Thoracic aorta (tissue), 2 donors: ENCODE measurements around the gene BABAM2. TPM values are rescaled to one million over a fixed set of nuclear protein-coding genes. Genes with fewer than 3 reads are reported as not detected.
A peak's percentile ranks its signal among the peaks of the same experiment; 100 is the strongest.

Experiments
- ATAC-seq: fragments of 150-250 bp; one replicate; pipeline ENCODE4 v1.8.0; 2017; ENCODE audit warnings: low read depth; ENCODE audit not compliant: insufficient number of reproducible peaks, low FRiP score
- DNase-seq: peaks from one replicate; pipeline ENCODE4 v3.0.0-alpha.2; 2020; ENCODE audit warnings: low spot score
- H3K27ac ChIP-seq, 2 donors: fragments of 200-600 bp; sonication (generic); 1 replicate in 1 of 2; 2 replicates in 1 of 2; pipeline ENCODE4 v1.5.1; 2016; ENCODE audit warnings: mild to moderate bottlenecking in 2 of 2, moderate library complexity in 2 of 2
- H3K27me3 ChIP-seq: fragments of 200-600 bp; sonication (generic); replicated peaks from 2 replicates; pipeline ENCODE4 v1.6.0; 2016; ENCODE audit warnings: mild to moderate bottlenecking; ENCODE audit not compliant: insufficient read depth
- H3K36me3 ChIP-seq: fragments of 200-600 bp; sonication (generic); one replicate; pipeline ENCODE4 v1.5.1; 2016
- H3K4me1 ChIP-seq, 2 donors: fragments of 200-600 bp; sonication (generic); 1 replicate in 1 of 2; 2 replicates in 1 of 2; pipeline versions ENCODE4 v1.5.1 to v1.6.0; 2016; ENCODE audit warnings: low read depth in 2 of 2, mild to moderate bottlenecking in 1 of 2; ENCODE audit not compliant: control insufficient read depth in 1 of 2
- H3K4me3 ChIP-seq: fragments of 200-600 bp; sonication (generic); 2 replicates; pipeline ENCODE4 v1.5.1; 2016; ENCODE audit warnings: mild to moderate bottlenecking
- H3K9me3 ChIP-seq: fragments of 200-600 bp; sonication (generic); 2 replicates; pipeline ENCODE4 v1.5.1; 2016
- total RNA-seq, 2 donors: library from RNA; depleted of rRNA; stranded (reverse); fragments of >200 nt; gene quantifications; one replicate each; pipeline versions ENCODE4 v1.1.0 to v1.2.3, GENCODE V29; 2016
- TF ChIP-seq, protein P1 (sequence below): fragments of 200-600 bp; sonication (generic); IDR thresholded peaks from one replicate; pipeline ENCODE4 v1.5.1; 2019; ENCODE audit warnings: antibody characterized with exemption

BABAM2 gene
- total RNA-seq, 2 donors from 2014 or later, result 24.7 to 32.8 TPM

DNA sequence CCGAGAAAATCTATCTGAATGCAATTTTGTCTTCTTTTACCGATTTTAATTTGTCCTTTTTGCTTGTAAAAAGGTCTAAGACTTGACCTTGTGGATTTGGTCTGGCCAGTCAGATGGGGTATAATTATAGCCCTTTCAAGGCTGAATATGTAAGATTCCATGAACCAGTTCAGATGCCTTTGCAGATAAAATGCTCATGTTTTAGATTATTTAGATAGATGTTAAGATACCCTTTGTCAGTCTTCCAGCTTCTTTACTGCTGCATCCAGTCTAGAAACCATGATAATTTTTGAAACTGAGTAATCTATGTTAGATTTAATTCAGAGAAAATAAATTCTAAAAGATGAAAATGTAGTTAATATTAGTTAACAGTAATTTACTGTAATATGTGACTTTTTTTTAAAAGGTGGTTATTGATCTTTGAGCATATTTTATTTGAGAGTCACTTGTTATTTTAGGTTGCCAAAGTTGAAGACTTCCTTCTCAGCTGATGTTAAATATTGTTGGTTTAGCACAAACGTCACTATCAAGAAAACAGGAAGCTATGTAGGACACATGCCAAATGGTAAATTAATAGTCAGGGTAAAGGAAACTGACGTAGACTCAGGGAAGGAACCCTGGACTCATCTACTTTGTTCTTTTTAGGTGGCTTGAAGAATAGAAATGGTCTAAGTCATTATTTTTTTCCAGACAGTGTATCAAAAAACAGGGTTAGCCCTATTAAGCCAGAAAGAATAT, 29.8 kb downstream of the BABAM2 start:
- no peaks in the 10 kb centered on the region for H3K36me3 ChIP-seq
- peaks cover 22 to 30% of the 10 kb centered on the region in 2 donors for H3K4me1 ChIP-seq
- ATAC-seq, result peak; percentile 79
- H3K4me3 ChIP-seq, result no peak overlapping the region
- no peaks in the 10 kb centered on the region for H3K9me3 ChIP-seq
- TF ChIP-seq, protein P1, sequence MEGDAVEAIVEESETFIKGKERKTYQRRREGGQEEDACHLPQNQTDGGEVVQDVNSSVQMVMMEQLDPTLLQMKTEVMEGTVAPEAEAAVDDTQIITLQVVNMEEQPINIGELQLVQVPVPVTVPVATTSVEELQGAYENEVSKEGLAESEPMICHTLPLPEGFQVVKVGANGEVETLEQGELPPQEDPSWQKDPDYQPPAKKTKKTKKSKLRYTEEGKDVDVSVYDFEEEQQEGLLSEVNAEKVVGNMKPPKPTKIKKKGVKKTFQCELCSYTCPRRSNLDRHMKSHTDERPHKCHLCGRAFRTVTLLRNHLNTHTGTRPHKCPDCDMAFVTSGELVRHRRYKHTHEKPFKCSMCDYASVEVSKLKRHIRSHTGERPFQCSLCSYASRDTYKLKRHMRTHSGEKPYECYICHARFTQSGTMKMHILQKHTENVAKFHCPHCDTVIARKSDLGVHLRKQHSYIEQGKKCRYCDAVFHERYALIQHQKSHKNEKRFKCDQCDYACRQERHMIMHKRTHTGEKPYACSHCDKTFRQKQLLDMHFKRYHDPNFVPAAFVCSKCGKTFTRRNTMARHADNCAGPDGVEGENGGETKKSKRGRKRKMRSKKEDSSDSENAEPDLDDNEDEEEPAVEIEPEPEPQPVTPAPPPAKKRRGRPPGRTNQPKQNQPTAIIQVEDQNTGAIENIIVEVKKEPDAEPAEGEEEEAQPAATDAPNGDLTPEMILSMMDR, result no peak
- no peaks in the 10 kb centered on the region for H3K27me3 ChIP-seq
- DNase-seq, result no peak
- H3K27ac ChIP-seq, result peak overlapping the region in 1 of 2 donors; percentile 2

DNA sequence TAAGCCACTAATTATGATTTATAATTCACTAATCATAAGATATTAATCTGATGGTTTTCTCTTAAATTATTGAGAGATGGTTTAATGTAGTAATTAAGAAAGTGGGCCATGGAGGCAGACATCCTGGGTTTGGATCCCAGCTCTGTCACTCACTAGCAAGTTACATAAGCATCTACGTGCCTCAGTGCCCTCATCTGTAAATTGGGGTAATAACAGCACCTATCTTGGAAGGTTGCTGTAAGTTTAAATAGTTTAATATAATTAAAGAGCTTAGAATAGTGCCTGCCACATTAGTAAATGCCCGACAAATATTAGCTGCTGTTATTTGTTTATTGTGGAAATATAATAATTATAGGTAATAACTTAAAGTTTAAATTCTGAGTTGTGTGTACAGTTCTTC, 30.9 kb downstream of the BABAM2 start:
- Histone ChIP-seq H3K27me3 (no peaks in the 10 kb centered on the region), H3K4me1 (peaks cover 14 to 19% of the 10 kb centered on the region in 2 donors), H3K36me3 (no peaks in the 10 kb centered on the region), H3K9me3 (no peaks in the 10 kb centered on the region), H3K4me3 (no peak overlapping the region), H3K27ac (no peak overlapping the region)
- DNase-seq (no peak), ATAC-seq (no peak)
- TF ChIP-seq, protein P1, result no peak

DNA sequence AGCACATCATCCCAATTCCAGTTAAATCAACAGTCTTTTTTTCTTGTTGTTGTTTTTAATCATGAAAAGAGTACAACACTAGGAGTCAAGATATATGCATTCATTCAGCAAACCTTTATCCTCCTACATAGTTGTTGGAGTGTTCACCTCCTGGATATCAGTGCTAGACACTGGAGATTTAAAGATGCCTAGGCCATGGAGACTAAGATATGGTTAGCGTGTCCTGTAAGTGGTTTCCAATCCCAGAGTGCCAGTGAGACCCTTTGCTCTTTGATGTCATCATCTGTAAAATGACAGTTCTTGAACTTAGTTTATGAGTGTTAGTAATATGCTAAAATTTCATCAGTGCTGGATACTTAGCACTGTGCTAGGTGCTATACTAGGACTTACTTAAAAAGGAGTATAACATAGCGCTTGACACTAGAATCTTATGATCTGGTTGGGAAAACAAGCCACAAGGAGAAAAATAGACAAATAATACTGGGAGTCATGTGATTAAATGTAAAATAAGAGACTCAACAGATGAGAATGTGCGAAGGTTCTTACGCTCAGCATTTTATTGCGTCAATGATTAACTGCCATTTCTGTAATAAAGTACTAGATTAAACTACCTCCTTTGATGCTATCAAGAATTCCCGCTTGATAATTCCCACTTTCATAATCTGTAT, 31.5 kb downstream of the BABAM2 start:
- TF ChIP-seq, protein P1, result no peak
- Histone ChIP-seq H3K4me3 (no peak overlapping the region), H3K4me1 (peaks cover 11 to 18% of the 10 kb centered on the region in 2 donors), H3K36me3 (no peaks in the 10 kb centered on the region), H3K27ac (no peak overlapping the region), H3K9me3 (no peaks in the 10 kb centered on the region), H3K27me3 (no peaks in the 10 kb centered on the region)
- ATAC-seq, result no peak
- DNase-seq, result no peak

DNA sequence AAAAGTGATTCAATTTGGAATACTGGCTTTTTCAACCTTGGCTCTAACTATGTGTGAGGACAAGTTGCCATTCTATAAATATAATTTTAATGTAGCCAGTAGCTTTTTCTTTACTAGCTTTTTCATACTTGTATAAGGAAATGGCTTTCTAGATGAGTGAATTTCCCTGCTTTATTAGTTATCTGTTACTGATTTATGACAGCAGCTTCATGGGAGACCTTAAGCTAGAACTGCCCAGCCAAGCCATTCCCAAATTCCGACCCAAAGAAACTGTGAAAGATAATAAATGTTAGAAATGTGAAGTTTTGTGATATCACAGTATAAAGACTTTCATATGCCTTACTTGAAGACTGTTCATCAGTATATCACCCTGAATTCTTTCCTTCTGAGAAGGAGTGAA, 32.3 kb downstream of the BABAM2 start:
- TF ChIP-seq, protein P1, result no peak
- peaks cover 11 to 18% of the 10 kb centered on the region in 2 donors for H3K4me1 ChIP-seq
- no peak for DNase-seq
- H3K36me3 ChIP-seq, result no peaks in the 10 kb centered on the region
- no peaks in the 10 kb centered on the region for H3K9me3 ChIP-seq
- H3K4me3 ChIP-seq, result no peak overlapping the region
- no peak for ATAC-seq
- H3K27me3 ChIP-seq, result no peaks in the 10 kb centered on the region
- H3K27ac ChIP-seq, result no peak overlapping the region

DNA sequence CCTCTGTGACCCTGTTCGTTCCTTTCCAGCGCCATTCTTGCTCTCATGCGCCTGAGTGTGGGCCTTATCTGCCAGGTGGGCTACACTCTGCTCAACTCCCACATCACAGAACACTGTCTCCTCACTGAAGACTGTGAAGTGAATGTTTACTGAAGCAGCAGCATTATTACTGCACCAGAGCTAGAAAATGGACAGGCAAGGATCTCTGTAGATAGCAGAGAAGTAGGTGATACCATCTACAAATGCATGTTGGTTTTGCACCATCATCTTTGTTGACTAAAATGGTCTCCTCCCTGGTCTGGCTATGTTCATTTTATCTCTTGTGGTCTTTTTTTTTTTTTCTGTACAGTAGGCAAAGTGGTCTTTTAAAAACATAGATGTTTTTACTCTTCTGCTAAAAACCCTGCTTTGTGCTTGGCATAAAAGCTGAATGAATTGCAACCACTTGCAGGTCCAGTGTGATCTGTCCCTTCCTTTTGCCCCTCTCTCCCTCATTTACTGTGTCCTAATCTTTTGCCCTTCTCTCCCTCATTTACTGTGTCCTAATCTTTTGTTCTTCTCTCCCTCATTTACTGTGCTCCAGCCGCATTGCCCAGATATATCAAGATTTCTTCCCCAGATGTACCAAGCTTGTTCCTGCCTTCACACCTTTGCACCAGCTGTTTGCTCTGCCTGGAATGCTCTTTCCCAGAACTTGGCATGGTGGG, 35.4 kb downstream of the BABAM2 start:
- DNase-seq (no peak), ATAC-seq (no peak)
- no peaks in the 10 kb centered on the region for H3K27me3 ChIP-seq
- TF ChIP-seq, protein P1, result no peak
- no peaks in the 10 kb centered on the region for H3K9me3 ChIP-seq
- no peaks in the 10 kb centered on the region for H3K36me3 ChIP-seq
- peaks cover 0 to 3% of the 10 kb centered on the region in 2 donors for H3K4me1 ChIP-seq
- no peak overlapping the region for H3K4me3 ChIP-seq
- H3K27ac ChIP-seq, result no peak overlapping the region
